ENCODE data around the gene MDH2.
"Not testable (repeated sequence)": the region's sequence is repeated elsewhere in the genome, so short reads cannot be mapped to it uniquely, and the experiment has no call there.

Gene MDH2

GRCh38 chr7:76108540-76109233, 60.8 kb downstream of the MDH2 start:
- no peak for DNase-seq (ENCODE audit: low read depth in 2 of 2)

- DNase-seq (ENCODE audit: low read depth in 2 of 2), result not testable (repeated sequence)
Observed at GRCh38 chr7:76113042-76113630, 65.2 kb downstream of the MDH2 start.

GRCh38 chr7:76114742-76115141, 66.8 kb downstream of the MDH2 start:
- not testable (repeated sequence) for DNase-seq (ENCODE audit: low read depth in 2 of 2)
